ENCODE results near the gene PSMD1.

- TF ChIP-seq, protein P1, sequence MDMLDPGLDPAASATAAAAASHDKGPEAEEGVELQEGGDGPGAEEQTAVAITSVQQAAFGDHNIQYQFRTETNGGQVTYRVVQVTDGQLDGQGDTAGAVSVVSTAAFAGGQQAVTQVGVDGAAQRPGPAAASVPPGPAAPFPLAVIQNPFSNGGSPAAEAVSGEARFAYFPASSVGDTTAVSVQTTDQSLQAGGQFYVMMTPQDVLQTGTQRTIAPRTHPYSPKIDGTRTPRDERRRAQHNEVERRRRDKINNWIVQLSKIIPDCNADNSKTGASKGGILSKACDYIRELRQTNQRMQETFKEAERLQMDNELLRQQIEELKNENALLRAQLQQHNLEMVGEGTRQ (IDR thresholded peaks at IDR 0.05; ENCODE audit: low read length): no peak
- no peak for TF ChIP-seq CBX5 (IDR thresholded peaks at IDR 0.05; ENCODE audit: low read depth, low read length)
- no peak for TF ChIP-seq TAF1 (IDR thresholded peaks at IDR 0.05; ENCODE audit: low read depth, low read length)
- TF ChIP-seq RAD21 (IDR thresholded peaks at IDR 0.05 in 1 of 2, conservative IDR thresholded peaks at IDR 0.05 in 1 of 2; ENCODE audit: low read depth in 2 of 2, low read length in 2 of 2): no peak
- TF ChIP-seq RBBP5 (IDR thresholded peaks at IDR 0.05; ENCODE audit: borderline replicate concordance, low read depth, low read length): no peak
- TF ChIP-seq POLR2AphosphoS5 (IDR thresholded peaks at IDR 0.05; ENCODE audit: low read depth, low read length): no peak
- TF ChIP-seq CTCF (IDR thresholded peaks at IDR 0.05; ENCODE audit: control extremely low read depth in 1 of 3, insufficient read depth in 1 of 3, low read depth in 1 of 3, low read length in 3 of 3): no peak
- no peak for TF ChIP-seq EZH2 (IDR thresholded peaks at IDR 0.05; ENCODE audit: low read depth, low read length, severe bottlenecking)
- TF ChIP-seq POLR2A (IDR thresholded peaks at IDR 0.05; ENCODE audit: control extremely low read depth in 1 of 2, low read depth in 2 of 2, low read length in 2 of 2): no peak
- TF ChIP-seq JUND (IDR thresholded peaks at IDR 0.05; ENCODE audit: low read length): no peak
- no peak for TF ChIP-seq SIRT6 (IDR thresholded peaks at IDR 0.05; ENCODE audit: low read length)
- no peak for TF ChIP-seq ZNF274 (IDR thresholded peaks at IDR 0.05; ENCODE audit: borderline replicate concordance, extremely low read depth, low read length)
Measured at GRCh38 chr2:231053846-231054245, 2.8 kb upstream of the PSMD1 start.
